Stimulated activated CD4-positive, alpha-beta T cell treated with anti-CD3 and anti-CD28 coated beads, Interleukin-15, amount 100 ng/mL, for 48 hours (primary cell): ENCODE data around the gene PIN4.
"Not testable (repeated sequence)": the region's sequence is repeated elsewhere in the genome, so short reads cannot be mapped to it uniquely, and the experiment has no call there.

Experiments
- DNase-seq, 2 donors: peaks; one replicate each; pipeline ENCODE4 v3.0.0-alpha.2; 2020; ENCODE audit warnings: low read depth in 2 of 2

PIN4 gene

GRCh38 chrX:72202792-72203401 is 21.3 kb downstream of the PIN4 start:
- no peak for DNase-seq

- DNase-seq = no peak
Measured at GRCh38 chrX:72203421-72203820, 21.9 kb downstream of the PIN4 start.

DNA sequence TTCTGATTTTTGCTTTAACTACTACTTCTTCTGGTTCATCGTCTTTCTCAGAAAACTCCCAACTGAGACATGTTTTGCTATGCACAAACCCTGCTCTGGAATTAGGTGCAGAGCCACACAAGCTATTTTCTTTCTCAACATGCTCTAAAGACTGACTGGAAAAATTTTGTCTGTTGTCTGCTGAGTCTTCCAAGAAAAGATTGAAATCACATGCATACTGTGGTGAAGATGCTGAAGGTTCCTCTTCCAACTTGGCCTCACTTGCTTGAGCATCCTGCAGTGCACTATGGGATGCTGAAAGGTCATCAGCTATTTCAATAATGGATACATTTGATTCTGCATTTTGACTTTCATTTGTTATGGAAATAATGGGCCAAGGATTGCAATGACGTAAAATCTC is 24.1 kb downstream of the PIN4 start:
- no peak for DNase-seq

- DNase-seq = no peak
Measured at GRCh38 chrX:72207366-72207765, 25.8 kb downstream of the PIN4 start.

- DNase-seq = no peak
Measured at GRCh38 chrX:72208126-72208800, 26.7 kb downstream of the PIN4 start.

DNA sequence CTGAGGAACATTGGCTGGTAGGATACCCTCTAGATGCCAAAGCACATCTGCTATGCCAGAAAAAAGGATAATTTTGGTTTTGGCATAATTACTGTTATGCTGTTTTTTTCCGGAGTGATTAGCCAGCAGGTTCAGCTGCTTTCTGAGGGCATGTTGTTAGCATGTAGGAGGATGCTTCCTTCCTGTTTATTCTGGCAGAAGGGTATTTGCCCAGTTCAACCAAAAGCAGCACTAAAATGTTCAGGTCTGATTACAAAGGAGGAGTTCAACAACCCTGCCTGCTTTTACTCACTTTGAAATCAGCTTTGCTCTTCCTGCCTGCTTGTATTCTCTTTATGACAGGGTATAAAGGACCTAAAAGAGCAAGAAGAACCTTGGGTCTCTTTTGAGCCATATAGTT is 35.4 kb downstream of the PIN4 start:
- no peak for DNase-seq

DNA sequence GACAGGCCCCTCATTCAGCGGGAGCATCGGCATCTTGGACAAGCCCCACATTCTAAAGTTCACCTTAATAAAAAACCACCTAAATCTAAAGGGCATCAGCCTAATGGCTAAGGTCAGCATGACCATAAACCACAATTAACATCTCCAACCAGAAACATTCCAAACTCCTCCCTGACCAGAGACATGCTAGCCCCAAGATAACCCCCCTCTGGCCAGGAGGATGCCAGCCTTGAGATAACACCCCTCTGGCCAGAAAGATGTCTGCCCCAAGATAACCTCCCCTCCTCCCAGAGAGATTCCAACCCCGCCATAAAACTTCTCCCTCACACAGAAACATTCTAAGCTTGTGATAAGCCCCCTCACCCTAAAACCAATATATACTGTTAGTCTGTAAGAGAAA is 38.8 kb downstream of the PIN4 start:
- DNase-seq = not testable (repeated sequence)

DNA sequence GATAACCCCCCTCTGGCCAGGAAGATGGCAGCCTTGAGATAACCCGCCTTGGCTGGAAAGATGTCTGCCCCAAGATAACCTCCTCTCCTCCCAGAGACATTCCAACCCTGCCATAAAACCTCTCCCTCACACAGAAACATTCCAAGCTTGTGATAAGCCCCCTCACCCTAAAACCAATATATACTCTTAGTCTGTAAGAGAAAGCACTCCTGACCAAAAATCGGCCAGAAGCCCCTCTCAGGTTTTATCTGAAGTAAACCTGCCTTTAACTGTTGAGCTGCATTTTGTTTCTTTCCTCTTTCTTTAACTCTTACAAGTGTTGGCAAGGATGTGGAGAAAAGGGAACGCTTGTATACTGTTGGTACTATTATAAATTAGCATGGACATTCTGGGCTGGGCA is 48.7 kb downstream of the PIN4 start:
- DNase-seq = no peak

DNA sequence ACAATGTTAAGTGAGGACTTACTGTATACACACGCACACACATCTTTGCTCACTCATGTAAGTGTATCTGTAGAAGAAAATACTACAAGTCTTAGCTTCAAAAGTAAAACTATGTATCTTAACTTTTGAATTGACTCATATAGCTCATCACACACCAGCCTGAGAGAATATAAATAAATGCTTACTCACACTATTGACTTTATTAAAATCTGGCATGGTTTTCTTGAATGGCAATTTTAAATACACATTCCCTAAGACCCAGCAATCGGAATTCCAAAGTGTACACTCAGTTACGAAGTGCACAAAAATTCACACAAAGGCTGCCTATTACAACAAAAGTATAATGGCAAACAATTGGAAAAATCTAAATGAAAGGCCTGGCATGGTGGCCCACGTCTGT is 55.3 kb downstream of the PIN4 start:
- DNase-seq = no peak

- no peak for DNase-seq
Measured at GRCh38 chrX:72238183-72238582, 56.6 kb downstream of the PIN4 start.

DNA sequence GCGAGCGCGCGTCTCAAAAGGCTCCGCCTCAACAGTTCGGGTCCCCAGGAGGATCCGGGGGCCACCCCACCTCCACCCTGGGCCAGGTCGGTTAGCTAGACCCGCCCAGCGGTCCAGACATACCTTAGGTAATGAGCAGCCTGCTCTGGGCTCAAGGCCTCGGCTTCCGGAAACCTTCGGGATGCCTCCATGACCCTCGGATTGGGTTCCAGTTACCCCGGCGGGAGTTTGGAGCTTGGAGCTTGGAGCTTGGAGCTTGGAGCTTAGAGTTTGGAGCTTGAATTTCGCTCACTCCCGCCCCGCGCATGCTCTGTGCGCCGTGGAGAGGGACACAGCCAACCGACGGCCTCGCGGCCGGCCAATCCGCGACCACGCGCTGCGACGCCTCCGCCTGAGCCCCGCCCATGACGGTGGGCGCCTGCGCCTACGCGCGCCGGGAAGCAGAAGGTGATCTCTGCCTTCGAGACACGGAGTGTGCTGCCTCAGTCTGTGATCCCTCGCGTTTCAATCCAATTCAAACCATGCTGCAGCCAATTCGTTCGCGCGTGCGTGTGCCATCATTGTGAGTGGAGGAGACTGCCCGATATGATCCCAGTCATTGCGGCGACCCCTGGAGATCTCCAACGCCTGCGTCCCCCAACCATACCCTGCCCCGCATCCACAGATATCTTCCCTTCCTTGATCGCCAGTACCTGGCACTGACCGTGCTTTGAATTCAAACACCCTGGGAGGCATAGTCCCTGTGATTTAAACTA is 57.3 kb downstream of the PIN4 start, which contains the start of gene ERCC6L:
Gene ERCC6L, minus strand, starts transcription at position 307 of the 755 bp plus-strand sequence. Its CDS starts 116 bp downstream, at position 191.
- peak; percentile 66 to 81 for DNase-seq

- DNase-seq = no peak
Measured at GRCh38 chrX:72240976-72241375, 59.4 kb downstream of the PIN4 start.

DNA sequence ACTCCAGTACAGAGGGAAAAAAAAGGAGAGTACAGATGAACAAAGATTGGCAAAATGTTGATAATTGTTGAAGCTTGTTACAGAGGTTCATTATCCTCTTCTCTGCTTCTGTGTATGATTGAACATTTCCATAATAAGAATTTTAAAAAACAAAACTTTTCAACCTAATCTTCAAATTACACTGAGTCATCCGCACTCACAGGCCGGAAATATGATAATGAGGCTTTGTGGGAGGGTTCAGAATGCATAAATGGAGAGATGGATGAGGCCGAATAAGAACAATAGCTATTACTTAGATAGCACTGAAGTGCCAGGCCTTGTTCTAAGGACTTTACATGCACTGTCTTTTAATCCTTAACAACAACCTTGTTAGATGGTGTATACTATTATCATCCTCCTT is 61.9 kb downstream of the PIN4 start:
- DNase-seq = no peak

GRCh38 chrX:72245461-72246089 is 64.0 kb downstream of the PIN4 start:
- DNase-seq = peak in 1 of 2 donors; percentile 30

GRCh38 chrX:72247206-72247942 is 65.8 kb downstream of the PIN4 start:
- DNase-seq = no peak
